Esophagus muscularis mucosa (tissue), 4 donors: Measurements from ENCODE around the gene SLC9A5. TPM values are rescaled to one million over a fixed set of nuclear protein-coding genes. Genes with fewer than 3 reads are reported as not detected.

Experiments used
- DNase-seq: peaks from one replicate; pipeline ENCODE4 v3.0.0-alpha.2; 2017; ENCODE audit errors: extremely low spot score
- H3K27ac ChIP-seq, 4 donors: fragments of 200-600 bp; sonication (generic); replicated peaks in 1 of 4; 1 replicate in 3 of 4; 2 replicates in 1 of 4; pipeline ENCODE4 v1.5.1; 2016 to 2019; ENCODE audit warnings: mild to moderate bottlenecking in 1 of 4
- H3K27me3 ChIP-seq, 4 donors: fragments of 200-600 bp; sonication (generic); one replicate each; pipeline versions ENCODE4 v1.5.1 to v1.6.0; 2016 to 2019
- H3K36me3 ChIP-seq, 4 donors: fragments of 200-600 bp; sonication (generic); one replicate each; pipeline ENCODE4 v1.5.1; 2016 to 2019
- H3K4me1 ChIP-seq, 4 donors: fragments of 200-600 bp; sonication (generic); one replicate each; pipeline ENCODE4 v1.5.1; 2016 to 2019
- H3K4me3 ChIP-seq, 4 donors: fragments of 200-600 bp; sonication (generic); 1 replicate in 2 of 4; 2 replicates in 2 of 4; pipeline ENCODE4 v1.5.1; 2016 to 2019; ENCODE audit warnings: mild to moderate bottlenecking in 4 of 4, moderate library complexity in 1 of 4
- H3K9me3 ChIP-seq, 4 donors: fragments of 200-600 bp; sonication (generic); 1 replicate in 3 of 4; 2 replicates in 1 of 4; pipeline ENCODE4 v1.5.1; 2016 to 2019
- CTCF ChIP-seq, 3 experiments: fragments of 200-600 bp in 2 of 3; fragments of 450-650 bp in 1 of 3; sonication (generic) in 2 of 3; IDR thresholded peaks; one replicate each; pipeline ENCODE4 v1.5.1; 2017 to 2019; ENCODE audit warnings: antibody characterized with exemption in 3 of 3, mild to moderate bottlenecking in 2 of 3, moderate library complexity in 1 of 3
- EP300 ChIP-seq: sonication (generic); formaldehyde crosslinking; IDR thresholded peaks from one replicate; pipeline ENCODE4 v1.6.1; 2017; ENCODE audit warnings: antibody characterized with exemption
- POLR2A ChIP-seq: fragments of 450-650 bp; IDR thresholded peaks from one replicate; pipeline ENCODE4 v1.6.1; 2017; ENCODE audit warnings: antibody characterized with exemption, moderate library complexity, mild to moderate bottlenecking, low read depth
- POLR2AphosphoS5 ChIP-seq, 2 donors: sonication (generic); formaldehyde crosslinking; IDR thresholded peaks; one replicate each; pipeline ENCODE4 v1.6.1; 2017; ENCODE audit warnings: antibody characterized with exemption in 2 of 2
- WGBS: methylation state at CpG from one replicate; pipeline ENCODE4 v1.1.5; 2018; 5-methylcytosine and 5-hydroxymethylcytosine counted together
- intact Hi-C: fragments of 100-400 bp; cut with DNase I; formaldehyde crosslinking; loops from one replicate; pipeline ENCODE4 v1.15.1; 2023
- total RNA-seq, 4 donors: library from RNA; depleted of rRNA; stranded (reverse); fragments of >200 nt; gene quantifications; one replicate each; pipeline versions ENCODE4 v1.1.0 to v1.2.1, GENCODE V29; 2016

Gene SLC9A5
- total RNA-seq, 4 donors from 2014 or later: 0.13 to 0.69 (median 0.37) TPM

GRCh38 chr16:67255553-67256221 lies 6.9 kb downstream of the SLC9A5 start:
- TF ChIP-seq CTCF (IDR thresholded peaks at IDR 0.05) (no peak), EP300 (no peak), POLR2AphosphoS5 (IDR thresholded peaks at IDR 0.05) (no peak), POLR2A (no peak)
- no peaks in the 10 kb centered on the region for H3K36me3 ChIP-seq
- peaks cover 0 to 60% (median 6%) of the 10 kb centered on the region in 4 donors for H3K27me3 ChIP-seq
- WGBS: 89% methylated on average over 14 of the region's 17 CpGs
- no peak for DNase-seq
- H3K4me3 ChIP-seq: no peak overlapping the region
- H3K4me1 ChIP-seq: no peaks in the 10 kb centered on the region
- H3K9me3 ChIP-seq: no peaks in the 10 kb centered on the region
- intact Hi-C loops: no loop called here
- no peak overlapping the region for H3K27ac ChIP-seq

- WGBS: 92% methylated on average over 11 of the region's 11 CpGs
- Histone ChIP-seq H3K27ac (no peak overlapping the region), H3K27me3 (peaks cover 0 to 53% (median 4%) of the 10 kb centered on the region in 4 donors), H3K36me3 (no peaks in the 10 kb centered on the region), H3K4me1 (peaks cover 0 to 3% (median 0%) of the 10 kb centered on the region in 4 donors), H3K9me3 (no peaks in the 10 kb centered on the region), H3K4me3 (no peak overlapping the region)
- DNase-seq: no peak
- TF ChIP-seq POLR2A (no peak), EP300 (no peak)
- intact Hi-C loops: no loop called here
Observed at GRCh38 chr16:67256701-67257230, 8.0 kb downstream of the SLC9A5 start.

- TF ChIP-seq EP300 (no peak), CTCF (IDR thresholded peaks at IDR 0.05) (no peak), POLR2AphosphoS5 (IDR thresholded peaks at IDR 0.05) (no peak), POLR2A (no peak)
- intact Hi-C loops: no loop called here
- Histone ChIP-seq H3K27ac (no peak overlapping the region), H3K27me3 (peaks cover 0 to 46% (median 4%) of the 10 kb centered on the region in 4 donors), H3K36me3 (no peaks in the 10 kb centered on the region), H3K4me1 (peaks cover 0 to 3% (median 0%) of the 10 kb centered on the region in 4 donors), H3K4me3 (no peak overlapping the region), H3K9me3 (no peaks in the 10 kb centered on the region)
- WGBS: 75% methylated on average over 4 of the region's 4 CpGs
- no peak for DNase-seq
Observed at GRCh38 chr16:67257486-67258160, 8.8 kb downstream of the SLC9A5 start.

DNA sequence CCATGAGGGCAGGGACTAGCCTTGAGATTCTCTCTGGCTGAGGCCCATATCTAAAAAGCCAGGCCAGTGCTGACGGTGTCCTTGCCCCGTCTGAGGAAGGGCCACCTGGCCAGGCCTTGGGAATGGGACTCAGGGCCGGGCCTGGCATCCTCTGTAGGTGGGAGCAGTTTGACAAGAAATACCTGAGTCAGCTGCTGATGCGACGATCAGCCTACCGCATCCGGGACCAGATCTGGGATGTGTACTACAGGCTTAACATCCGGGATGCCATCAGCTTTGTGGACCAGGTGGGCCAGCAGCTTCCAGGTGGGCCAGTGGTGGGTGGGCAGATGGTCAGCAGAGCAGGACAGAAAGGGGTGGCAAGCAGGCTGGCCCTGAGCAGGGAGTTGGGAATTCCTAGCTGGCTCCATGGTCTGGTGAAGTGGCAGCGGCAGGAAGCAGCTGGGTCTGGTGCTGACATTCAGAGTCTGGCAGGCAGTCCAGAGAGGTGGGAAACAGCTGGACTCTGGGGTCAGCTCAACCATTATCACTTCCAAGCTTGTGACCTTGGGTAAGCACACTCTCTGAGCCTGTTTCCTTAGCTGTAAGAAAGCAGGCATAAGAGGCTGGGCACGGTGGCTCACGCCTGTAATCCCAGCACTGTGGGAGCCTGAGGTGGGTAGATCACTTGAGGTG lies 9.5 kb downstream of the SLC9A5 start:
- Histone ChIP-seq H3K27me3 (peaks cover 0 to 47% (median 4%) of the 10 kb centered on the region in 4 donors), H3K9me3 (no peaks in the 10 kb centered on the region), H3K4me3 (no peak overlapping the region), H3K36me3 (no peaks in the 10 kb centered on the region), H3K4me1 (peaks cover 0 to 3% (median 0%) of the 10 kb centered on the region in 4 donors), H3K27ac (no peak overlapping the region)
- no peak for TF ChIP-seq EP300
- TF ChIP-seq POLR2AphosphoS5 (IDR thresholded peaks at IDR 0.05): no peak
- TF ChIP-seq POLR2A: no peak
- TF ChIP-seq CTCF (IDR thresholded peaks at IDR 0.05): no peak
- WGBS: 91% methylated on average over 10 of the region's 11 CpGs
- intact Hi-C loops: no loop called here
- no peak for DNase-seq

DNA sequence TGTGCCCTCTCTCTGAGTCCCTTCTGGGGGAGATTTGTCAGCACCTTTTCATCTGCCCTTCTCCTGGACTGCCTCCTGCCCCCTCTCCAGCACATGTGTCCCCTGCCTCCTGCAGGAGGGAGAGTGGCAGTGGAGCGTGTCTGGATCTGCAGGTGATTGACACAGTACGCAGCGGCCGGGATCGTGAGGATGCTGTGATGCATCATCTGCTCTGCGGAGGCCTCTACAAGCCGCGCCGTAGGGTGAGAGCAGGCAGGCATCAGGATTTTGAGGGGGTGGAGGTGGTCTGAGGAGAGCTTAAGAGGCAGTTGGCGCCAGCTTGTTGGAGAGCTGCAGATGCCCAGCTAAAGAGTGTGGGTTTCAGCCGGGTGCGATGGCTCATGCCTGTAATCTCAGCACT lies 10.9 kb downstream of the SLC9A5 start:
- H3K4me3 ChIP-seq: no peak overlapping the region
- peaks cover 0 to 54% (median 3%) of the 10 kb centered on the region in 4 donors for H3K27me3 ChIP-seq
- H3K4me1 ChIP-seq: peaks cover 0 to 3% (median 0%) of the 10 kb centered on the region in 4 donors
- no peak overlapping the region for H3K27ac ChIP-seq
- DNase-seq: no peak
- intact Hi-C loops: no loop called here
- no peaks in the 10 kb centered on the region for H3K9me3 ChIP-seq
- WGBS: 87% methylated on average over 8 of the region's 12 CpGs
- no peaks in the 10 kb centered on the region for H3K36me3 ChIP-seq
- no peak for TF ChIP-seq POLR2AphosphoS5 (IDR thresholded peaks at IDR 0.05)
- TF ChIP-seq EP300: no peak
- TF ChIP-seq CTCF (IDR thresholded peaks at IDR 0.05): no peak
- no peak for TF ChIP-seq POLR2A
